Germinal center (tissue), 1 donor: ENCODE measurements around the gene CRB2.

Source experiments
- DNase-seq: peaks from one replicate; pipeline ENCODE4 v3.0.0; 2012; ENCODE audit warnings: mixed read lengths, low spot score

Gene CRB2

DNA sequence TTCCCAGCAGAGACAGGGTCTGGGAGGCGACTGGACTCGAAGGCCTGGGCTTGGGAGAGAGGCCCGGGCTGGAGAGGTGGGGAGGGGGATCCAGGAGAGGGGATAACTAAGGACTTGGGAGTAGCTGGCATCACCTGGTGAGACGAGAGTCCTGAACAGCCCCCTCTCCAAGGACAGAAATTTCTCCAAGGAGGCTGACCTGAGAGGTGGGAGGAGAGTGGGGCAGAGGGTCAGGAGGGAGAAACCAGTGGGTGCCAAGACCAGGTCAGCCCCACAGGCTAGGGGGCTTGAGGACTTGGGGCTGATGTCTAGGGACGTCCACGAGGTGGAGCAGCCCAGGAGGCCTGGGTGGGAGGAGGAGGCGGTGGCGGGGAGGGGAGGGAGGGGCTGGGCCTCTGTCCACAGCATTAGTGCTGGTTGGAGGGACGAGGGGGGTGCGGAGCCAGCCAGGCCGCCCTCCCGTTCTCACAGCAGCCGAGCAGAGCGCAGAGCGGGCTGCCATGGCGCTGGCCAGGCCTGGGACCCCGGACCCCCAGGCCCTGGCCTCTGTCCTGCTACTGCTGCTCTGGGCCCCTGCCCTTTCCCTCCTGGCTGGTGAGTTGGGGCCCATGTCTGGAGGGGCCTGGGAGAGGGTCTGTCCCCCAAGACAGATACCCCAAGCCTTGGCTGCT lies at the start of gene CRB2:
TSS of gene CRB2 (plus strand) at position 437 of the 671 bp plus-strand sequence. CDS start at position 501, 64 bp downstream.
- no peak for DNase-seq

DNA sequence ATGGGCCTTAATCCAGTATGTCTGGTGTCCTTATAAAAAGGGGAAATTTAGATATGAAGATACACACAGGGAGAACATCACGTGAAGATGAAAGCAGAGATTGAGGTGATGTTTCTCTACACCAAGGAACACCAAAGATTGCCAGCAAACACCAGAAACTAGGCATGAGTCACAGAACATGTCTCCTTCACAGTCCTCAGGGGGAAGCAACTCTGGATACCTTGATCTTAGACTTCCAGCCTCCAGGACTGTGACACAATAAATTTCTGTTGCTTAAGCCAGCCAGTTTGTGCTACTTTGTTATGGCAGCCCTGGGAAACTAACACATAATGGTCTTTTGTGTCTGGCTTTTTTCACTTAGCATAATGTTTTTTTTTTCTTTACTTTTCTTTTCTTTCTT lies 46.4 kb upstream of the CRB2 start:
- DNase-seq, result no peak

GRCh38 chr9:123310551-123311249 lies 45.3 kb upstream of the CRB2 start:
- no peak for DNase-seq

DNA sequence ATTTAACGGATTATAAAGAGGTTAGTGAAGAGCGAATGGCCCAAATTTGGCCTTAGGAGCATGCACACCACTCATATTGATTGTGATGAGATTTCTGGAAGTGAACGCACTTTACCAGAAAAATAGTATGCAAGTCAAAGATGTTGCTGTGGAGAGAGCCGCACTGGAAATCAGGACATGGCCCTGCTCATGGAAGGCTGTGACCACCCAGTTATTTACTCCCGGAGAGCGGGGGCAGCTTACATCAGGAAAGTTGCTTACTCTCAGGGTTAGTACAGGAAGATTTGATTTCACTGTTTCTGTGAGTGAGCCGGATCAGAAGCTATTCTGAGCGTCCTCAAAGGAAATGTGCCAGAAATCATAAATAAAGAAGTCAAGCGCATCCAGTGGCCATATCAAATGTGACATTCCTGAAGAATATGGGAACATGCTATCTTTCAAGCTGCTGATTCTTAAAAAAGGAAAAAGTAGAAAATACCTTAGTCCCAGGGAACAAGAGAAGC lies 44.7 kb upstream of the CRB2 start:
- DNase-seq, result no peak

DNA sequence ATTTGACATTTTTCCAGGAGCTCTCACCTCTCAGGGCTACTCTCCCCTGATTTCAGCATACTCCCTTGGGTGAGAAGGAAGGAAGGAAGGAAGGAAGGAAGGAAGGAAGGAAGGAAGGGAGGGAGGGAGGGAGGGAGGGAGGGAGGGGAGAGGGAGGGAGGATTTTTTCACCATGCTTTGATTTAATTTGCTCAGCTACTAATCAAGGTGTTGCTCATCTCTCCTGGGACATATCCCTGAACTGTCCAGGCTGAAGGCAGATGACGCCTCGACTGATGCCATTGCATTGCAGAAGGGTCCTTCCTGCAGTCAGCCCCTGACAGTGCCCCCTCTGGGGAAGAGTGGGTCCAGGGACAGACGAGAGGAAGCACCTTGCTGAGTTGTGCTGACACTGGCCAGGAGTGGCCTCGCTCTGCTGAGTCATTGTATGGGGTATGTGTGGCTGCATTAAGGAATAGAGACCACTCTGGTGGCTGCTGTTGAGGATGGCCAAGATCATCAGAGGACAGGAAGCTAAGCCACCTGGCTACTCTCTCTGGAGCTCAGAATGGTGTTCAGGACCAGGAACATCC lies 43.6 kb upstream of the CRB2 start:
- DNase-seq, result no peak

DNA sequence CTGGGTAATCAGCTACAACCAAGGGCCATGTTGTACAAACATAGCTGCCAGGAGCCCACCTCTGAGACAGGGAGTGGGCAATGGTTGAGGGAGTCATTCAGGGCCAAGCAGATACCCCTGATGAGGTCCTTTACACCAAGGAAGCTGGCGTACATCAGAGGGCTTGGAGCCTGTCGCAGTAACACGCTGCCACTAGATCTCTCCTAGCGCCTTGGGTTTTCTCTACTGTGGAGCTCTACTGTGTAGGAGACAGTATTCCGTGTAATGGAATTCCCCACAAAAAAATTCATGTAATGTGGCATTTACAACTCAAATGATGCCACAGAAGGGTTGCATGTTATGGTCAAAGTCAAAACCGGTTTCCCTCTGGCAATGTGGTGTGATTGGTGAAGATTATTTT lies 41.4 kb upstream of the CRB2 start:
- no peak for DNase-seq

DNA sequence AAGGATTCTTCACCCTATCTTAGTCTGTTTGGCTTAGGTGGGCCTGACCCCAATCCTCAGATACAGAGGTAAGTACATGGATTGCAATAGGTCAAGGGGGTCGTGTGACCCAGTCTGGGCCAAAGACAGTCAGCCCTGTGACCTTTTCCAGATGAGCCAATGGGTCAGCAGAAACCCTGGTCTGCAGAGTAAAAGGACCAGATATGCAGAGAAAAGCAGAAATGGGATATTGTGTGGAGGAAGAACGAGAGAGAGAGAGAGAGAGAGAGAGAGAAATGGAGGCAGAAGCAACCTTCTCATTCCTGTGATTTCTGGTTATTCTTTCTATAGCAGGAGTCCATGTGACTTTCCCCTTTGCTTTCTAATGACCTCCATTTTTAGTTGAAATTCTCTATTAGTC lies 40.4 kb upstream of the CRB2 start:
- DNase-seq, result no peak

- no peak for DNase-seq
Observed at GRCh38 chr9:123316053-123316718, 39.8 kb upstream of the CRB2 start.

GRCh38 chr9:123318202-123318601 lies 37.8 kb upstream of the CRB2 start:
- no peak for DNase-seq

DNA sequence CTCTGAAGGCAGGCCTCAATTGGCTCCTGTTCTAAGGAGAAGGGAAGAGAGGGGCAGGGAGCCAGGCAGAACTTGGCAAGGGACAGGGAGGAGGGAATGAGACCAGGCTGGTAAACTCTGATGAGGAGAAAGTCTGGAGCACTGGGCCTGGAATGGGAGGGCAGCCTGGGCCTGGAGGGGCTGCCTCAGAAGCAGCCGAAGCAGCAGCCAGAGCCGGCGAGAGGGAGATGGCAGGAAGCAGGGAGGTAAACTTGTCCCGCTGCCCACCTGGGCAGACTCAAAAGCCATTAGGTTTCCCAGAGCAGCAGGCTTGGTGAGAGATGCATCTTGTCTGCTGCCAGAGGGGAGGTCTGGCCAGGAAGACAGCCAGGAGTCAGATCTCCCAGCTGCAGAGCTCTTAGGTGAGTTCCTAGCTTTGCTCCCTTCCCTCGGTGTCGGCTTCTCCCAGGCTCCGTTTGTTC lies 37.0 kb upstream of the CRB2 start:
- no peak for DNase-seq

DNA sequence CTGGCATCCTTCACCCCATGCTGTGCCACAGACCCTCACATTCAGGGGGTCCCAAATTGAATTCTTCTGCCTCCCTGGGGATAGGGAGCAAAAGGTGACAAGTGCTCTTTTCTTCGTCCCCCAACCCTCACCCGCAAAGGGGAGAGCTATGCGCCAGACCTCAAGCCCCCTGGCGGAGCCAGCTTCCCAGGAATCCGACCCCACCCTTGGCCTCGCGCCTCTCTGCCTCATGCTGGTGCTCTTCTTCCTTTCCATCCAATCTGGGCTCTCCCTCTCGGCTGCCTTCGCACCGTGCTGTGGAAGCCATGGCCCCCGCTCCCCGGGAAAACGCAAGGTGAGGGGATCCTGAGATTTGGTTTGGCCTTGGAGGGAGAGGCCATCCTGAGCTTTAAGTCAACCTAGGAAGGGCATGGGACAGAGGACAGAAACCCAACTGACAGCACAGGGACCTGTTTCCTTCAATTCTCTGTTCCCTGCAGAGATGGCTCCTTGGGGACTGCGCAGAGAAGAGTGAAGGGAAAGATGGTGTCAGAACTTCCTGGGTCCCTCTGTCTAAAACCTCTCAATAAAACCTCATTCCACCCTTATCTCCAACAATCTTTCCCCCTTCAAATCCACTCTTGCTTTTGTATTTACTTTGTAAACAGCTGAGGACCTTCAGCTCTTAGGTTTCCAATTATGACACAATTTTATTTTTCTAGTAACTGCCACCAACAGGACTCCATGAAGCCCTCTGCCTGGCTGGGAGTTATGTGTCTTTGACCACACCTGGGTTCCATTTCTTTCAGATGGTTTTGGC lies 36.3 kb upstream of the CRB2 start:
- no peak for DNase-seq

GRCh38 chr9:123320814-123321213 lies 35.2 kb upstream of the CRB2 start:
- no peak for DNase-seq

DNA sequence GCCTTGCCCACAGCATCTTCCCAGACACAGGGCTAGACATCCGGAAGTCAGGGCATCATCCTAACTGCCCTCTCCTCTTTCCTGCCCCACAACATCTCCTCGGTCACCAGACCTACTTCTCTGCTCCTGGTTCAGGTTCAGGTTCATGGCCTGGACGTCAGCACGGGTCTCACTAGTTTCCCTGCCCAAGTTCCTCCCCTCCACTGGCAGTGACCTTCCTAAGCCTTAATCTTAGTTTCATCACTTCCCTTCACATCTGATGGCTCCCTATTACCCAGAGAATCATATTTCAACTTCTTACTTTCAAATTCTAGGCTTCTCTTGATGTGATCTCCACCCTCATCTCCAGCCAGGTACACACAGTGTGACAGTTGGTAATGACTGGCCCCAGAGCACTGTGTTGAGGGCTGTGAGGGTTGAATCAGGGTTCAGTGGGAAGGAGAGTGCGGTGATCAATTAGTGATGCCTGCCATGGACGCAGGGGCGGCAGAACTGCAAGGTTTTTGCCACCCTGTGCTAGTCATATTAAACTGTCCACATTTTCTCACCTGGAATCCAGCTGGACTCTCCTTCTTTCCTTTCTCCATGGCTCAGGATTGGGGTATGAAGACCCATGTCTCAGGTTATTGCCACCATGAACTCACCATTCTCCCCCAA lies 34.3 kb upstream of the CRB2 start:
- no peak for DNase-seq

GRCh38 chr9:123322273-123323195 lies 33.5 kb upstream of the CRB2 start:
- DNase-seq, result peak; percentile 82

- DNase-seq, result no peak
Observed at GRCh38 chr9:123323196-123324013, 32.6 kb upstream of the CRB2 start.

DNA sequence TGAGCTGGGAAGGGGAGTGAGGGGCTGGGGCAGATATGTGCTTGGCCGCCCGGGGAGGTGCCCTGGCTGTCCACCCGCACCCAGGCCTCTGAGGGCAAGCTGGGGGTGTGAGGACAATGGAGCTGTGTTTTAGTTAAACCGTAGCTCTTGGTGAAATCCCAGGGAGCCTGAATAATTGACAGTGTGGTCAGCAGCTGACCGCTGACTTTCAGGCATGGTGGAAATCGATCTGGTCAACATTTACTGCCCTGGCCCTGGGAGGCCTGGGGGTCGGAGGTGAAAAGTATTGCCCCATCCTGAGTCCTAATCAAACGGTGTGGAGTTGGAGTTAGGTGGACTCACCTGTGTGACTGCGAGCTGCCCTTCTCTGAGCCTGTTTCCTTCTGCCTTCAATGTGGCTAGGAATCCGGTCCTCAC lies 31.2 kb upstream of the CRB2 start:
- DNase-seq, result no peak

DNA sequence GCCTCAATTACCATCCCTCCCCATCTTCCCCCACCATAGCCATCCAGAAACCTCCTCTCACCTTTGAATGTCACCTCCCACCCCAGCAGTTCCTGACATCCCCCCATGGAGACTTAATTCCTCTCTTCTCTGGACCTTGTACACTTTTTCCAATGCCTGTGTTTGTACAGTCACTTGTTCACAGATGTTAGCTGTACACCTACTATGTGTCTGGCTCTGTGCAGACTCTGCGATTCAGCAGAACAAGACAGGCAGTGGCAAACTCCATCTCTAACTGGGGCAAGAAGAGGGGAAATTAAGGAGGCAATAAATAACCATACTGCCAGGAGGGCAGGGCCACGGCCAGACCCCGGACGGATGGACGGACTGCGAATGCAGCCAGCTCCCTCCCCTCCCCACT lies 29.8 kb upstream of the CRB2 start:
- no peak for DNase-seq

- peak; percentile 75 for DNase-seq
Observed at GRCh38 chr9:123326662-123327093, 29.3 kb upstream of the CRB2 start.

GRCh38 chr9:123327697-123328100 lies 28.3 kb upstream of the CRB2 start:
- no peak for DNase-seq
